ENCODE data around the gene DDX3X.
"Not testable (repeated sequence)": the region's sequence is repeated elsewhere in the genome, so short reads cannot be mapped to it uniquely, and the experiment has no call there.

Gene DDX3X

GRCh38 chrX:41332005-41332404, 2.0 kb upstream of the DDX3X start:
- DNase-seq, result no peak

- DNase-seq, result no peak
Observed at GRCh38 chrX:41332408-41333002, 1.5 kb upstream of the DDX3X start.

DNA sequence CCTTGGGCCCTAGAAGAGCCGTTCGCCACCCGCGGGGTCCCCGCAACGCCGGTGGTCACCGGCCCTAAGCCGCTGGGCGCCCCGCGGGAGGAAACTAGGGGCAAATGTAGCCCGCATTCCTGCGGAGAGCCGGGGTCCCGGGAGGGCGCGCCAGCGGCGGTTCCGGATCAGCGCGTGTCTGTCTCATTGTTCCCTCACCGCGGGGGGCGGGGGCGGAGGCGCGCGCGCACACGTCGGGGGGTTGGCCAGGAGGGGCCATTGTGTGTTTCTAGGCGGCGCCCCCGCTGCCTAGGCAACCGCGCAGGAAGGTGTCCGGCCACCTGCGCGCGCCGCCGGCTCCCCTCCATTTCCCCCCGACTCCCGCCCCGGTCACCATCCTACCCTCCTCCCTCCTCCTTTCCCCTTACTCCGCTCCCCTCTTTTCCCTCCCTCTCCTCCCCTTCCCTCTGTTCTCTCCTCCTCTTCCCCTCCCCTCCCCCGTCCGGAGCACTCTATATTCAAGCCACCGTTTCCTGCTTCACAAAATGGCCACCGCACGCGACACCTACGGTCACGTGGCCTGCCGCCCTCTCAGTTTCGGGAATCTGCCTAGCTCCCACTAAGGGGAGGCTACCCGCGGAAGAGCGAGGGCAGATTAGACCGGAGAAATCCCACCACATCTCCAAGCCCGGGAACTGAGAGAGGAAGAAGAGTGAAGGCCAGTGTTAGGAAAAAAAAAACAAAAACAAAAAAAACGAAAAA, 789 bp upstream of the DDX3X start:
- peak; percentile 87 for DNase-seq

DNA sequence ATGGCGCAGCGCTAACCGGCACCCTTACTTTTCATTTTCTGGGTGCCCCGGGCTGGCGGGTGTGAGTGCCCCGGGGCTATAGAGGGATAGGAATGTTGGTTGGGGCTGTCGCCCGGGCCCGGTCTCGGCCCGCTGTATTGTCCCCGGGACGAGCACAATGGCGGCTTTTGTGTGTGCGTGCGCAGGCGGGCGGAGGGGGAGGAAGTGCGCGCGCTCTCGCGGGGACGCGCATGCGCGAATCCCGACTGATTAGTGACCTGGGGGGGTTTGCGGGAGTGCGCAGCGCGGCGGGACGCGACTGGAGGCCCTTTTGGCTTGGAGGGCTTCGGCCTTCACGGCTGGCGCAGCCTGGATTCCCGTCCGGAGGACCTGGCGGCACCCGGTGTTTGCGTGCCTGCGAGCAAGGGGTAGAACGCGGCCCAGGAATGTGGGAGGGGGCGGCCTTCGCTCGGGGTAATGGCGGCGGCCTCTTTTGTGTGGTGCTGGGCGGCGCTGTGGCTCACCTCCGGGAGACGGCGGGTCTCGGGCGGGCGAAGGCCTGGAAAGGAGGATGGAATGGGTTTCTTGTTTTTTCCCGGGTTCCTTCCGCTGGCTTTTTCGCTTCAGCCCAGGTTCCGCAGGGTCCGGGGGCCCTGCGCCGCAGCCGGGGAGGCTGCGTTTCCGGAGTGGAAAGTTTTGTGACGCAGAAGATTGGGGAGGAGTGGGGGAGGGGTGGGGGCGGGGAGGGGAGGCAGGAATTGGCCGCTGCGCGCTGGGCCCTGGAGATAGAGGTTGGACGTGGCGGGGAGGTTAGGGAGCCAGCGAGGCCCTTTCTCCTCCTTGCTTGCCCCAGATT, 618 bp downstream of the DDX3X start:
- peak; percentile 90 for DNase-seq

DNA sequence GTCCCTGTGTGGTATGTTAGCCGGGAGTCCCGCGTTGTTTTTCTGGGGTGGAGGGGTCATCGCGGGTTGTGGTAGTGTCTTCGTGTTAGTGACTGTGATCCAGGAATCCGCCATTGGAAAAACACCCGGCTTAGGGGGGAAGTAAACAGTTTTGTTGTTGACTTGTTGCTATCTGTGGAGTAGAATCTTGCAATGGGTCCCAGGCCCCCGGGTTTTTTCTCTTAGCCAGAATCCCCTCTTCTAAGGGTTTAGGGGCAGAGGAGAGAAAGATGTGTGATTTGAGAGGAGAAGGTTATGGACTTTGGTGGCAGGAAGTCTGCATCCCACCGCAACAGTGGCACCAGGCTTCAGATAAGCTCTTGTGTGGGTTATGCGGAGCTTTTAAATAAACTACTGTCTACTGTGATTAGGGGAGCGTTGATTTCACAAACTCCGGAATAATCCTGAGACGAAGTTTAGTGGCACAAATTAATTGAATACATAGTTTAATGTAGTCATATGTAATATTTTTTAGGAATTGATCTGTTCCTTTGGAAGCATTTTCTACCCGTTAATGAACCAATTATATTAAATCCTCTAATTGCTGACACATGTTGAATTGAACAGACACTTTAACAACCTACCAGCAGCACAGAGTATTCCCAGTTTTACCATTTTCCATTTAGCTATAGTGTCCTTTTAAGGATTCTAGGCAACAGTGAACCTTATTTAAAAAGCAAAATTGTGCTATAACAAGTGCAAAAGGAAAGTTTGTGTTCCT, 1.4 kb downstream of the DDX3X start:
- DNase-seq, result no peak

- no peak for DNase-seq
Observed at GRCh38 chrX:41335958-41336331, 2.0 kb downstream of the DDX3X start.

DNA sequence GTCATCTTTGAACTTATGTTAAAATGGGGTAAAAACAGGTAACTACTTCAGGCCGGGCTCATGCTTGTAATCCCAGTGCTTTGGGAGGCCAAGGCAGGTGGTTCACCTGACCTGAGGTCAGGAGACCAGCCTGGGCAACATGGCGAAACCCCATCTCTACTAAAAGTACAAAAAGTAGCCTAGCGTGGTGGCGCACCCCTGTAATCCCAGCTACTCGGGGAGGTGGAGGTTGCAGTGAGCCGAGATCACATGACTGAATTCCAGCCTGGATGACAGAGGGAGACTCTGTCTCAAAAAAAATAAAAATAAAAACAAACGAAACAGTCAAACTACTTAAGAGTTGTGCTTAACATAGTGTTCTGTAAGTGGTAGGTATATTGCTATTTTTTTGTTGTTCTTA, 2.5 kb downstream of the DDX3X start:
- no peak for DNase-seq

- DNase-seq, result no peak
Observed at GRCh38 chrX:41337140-41337539, 3.2 kb downstream of the DDX3X start.

- no peak for DNase-seq
Observed at GRCh38 chrX:41338436-41338835, 4.5 kb downstream of the DDX3X start.

DNA sequence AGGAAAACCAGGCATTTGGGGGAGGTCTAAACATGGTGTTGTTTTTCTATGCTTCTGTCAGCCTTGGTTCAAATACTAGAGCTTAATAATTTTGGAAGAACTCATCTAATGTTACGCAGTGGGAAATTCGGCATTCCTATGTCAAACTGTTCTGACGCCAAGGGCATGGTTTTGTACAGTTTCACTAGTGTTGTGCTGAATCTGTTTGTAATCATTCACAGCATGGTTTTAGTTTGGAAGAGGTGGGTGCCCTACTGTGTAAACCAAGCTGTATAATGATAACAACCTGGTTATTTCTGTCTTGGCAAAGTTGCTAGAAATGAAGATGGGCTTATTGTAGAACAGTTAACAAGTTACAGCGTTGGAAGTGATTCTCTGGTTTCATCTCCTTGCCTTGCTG, 5.2 kb downstream of the DDX3X start:
- no peak for DNase-seq

DNA sequence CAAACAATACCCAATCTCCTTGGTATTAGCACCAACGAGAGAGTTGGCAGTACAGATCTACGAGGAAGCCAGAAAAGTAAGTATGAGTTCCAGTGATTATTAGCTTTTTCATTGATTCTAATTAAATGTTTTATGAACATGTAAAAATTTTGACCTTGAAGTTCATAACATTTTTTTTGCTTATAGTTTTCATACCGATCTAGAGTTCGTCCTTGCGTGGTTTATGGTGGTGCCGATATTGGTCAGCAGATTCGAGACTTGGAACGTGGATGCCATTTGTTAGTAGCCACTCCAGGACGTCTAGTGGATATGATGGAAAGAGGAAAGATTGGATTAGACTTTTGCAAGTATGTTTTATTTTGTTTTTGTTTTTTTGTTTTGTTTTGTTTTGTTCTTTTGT, 10.1 kb downstream of the DDX3X start:
- DNase-seq, result no peak

- no peak for DNase-seq
Observed at GRCh38 chrX:41347186-41347585, 13.2 kb downstream of the DDX3X start.

DNA sequence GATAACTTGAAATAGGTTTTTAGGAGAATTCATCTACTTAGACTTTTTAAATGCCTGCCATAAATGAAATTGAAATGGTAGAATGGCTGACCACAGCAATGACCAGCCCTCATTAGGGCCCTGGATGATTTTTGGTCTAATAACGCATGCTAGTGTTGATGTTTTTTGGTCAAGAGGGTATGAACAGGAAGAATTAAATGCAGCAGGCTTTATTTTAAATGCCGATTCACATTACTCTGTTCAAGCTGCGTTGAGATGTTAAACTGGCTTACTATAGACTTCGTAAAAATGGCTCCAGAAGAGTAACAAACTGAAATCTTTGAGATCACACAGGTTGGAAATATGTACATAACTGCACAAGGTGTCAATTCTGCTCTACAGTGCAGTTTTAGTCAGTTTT, 14.6 kb downstream of the DDX3X start:
- no peak for DNase-seq

DNA sequence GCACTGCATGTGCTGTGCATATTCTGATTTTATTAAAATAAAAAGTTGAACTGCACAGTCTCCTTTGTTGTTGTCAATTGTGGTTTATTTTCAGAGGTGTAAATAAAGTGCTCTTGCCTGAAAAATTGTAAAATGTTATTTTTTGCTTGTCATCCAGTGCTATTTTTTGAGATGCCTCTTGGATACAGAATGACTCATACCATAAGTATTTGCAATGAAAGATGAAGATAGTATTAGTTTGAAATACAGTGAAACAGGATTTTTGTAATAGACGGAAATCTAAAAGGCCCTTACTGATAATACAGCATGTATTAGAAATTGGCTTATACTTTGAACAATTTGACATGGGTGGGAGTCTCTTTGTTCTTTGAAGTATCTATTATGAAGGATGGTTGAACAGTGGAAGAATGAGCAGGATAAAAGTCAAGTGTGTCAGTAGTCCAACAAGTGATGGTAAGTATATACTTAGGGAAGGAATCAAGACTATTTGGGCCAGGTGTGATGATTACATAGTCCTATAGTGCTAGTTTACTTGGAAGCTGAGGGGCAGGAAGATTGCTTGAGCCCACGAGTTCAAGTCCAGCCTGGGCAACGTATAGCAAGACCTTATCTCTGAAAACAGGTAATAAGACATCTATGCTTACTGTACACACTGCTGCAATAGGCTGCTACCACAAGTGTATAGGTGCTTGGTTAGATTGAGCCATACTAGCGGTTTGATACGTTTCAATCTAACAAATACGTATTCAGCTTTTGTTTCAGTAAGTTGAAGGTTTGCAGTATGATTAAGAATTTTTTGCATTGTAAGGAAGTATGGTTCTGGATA, 16.4 kb downstream of the DDX3X start:
- DNase-seq, result no peak

DNA sequence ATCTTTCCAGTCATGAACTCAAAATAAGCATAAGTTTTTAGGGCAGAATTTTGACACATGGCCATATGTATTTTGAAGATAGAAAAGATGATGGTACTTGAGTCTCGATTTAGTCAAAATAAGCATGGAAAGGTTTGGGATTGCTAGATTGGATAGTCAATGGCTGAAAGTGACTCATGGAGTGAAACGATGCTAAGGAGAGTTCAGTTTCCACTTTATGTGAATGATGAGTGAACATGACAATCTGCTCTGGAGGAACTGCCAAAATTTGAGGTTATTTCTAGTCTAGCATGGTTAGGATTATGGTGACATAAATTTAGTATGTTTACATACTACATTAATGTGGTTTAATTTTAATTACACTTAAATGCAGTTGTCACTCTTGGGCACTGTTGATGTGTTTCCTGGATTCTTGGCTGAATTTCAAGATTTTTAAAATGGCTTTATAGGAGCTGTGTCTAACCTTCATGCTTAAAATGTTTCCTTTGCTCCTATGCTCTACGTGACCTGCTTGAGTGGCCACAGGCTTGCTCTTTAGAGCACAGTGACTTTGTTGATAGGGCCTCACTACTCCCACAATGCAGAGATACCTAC, 17.1 kb downstream of the DDX3X start:
- DNase-seq, result no peak

GRCh38 chrX:41351923-41352322, 18.0 kb downstream of the DDX3X start:
- no peak for DNase-seq

DNA sequence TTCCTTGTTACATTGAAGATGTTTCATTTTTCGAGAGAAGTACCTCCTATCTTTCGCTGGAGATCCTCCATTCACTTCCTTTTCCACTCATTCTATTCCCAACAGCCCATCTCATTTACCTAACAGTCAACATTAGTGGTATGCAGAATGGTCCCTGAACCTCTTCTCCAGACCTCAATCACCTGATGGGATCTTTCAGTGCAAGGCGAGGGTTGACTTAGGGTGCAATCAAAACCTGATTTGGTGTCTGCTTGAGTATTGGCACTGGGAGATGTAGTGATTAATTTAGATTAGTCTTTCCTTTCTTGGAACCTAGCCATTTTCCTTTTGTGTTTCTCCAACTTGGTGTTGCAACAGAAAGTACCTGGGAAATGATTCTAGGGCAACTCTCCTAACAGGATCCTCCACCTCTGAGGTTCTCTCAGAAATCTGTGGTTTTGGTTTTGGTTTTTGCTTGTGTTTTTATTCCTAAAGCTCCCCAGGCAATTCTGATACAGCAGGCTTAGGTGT, 18.4 kb downstream of the DDX3X start:
- DNase-seq, result no peak

DNA sequence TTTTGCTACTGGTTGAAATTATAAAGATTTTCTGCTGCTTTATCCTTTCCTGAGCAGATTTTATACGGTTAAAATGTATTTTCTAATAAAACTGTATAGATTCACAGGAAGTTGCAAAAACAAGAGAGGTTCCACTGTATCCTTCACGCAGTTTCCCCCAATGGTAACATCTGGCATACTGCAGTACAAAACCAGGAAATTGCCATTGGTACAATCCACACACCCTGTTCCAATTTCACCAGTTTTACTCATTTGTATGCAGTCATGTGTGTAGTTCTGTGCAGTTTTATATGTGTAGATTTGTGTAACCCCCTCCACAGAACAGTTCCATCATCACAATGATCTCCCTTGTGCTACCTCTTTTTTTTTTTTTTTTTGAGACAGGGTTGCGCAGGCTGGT, 20.0 kb downstream of the DDX3X start:
- DNase-seq, result no peak

GRCh38 chrX:41369152-41369551, 35.2 kb downstream of the DDX3X start:
- no peak for DNase-seq

DNA sequence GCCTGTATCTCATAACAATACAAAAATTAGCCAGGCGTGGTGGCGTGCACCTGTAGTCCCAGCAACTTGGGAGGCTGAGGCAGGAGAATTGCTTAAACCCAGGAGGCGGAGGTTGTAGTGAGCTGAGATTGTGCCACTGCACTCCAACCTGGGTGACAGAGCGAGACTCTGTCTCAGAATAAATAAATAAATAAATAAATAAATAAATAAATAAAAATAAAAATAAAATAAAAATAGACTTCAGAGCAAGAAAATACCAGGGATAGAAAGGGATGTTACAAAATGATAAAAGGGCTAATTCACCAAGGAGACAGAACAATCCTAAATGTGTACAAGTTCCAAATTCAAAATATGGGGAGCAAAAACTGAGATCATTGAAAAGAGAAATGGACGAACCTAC, 37.6 kb downstream of the DDX3X start:
- DNase-seq, result not testable (repeated sequence)

GRCh38 chrX:41373989-41374606, 40.1 kb downstream of the DDX3X start:
- DNase-seq, result no peak
